Mononuclear cell (primary cell): ENCODE data around the gene SERTAD2. TPM values are rescaled to one million over a fixed set of nuclear protein-coding genes. Genes with fewer than 3 reads are reported as not detected.

Experiments
- H3K27me3 ChIP-seq: 2 replicates; pipeline ENCODE4 v1.6.0; 2011; ENCODE audit warnings: low read length, control low read depth; ENCODE audit not compliant: insufficient read depth
- H3K4me1 ChIP-seq: 2 replicates; pipeline ENCODE4 v1.5.1; 2011; ENCODE audit warnings: mild to moderate bottlenecking, low read length, control low read depth; ENCODE audit not compliant: insufficient read depth
- H3K4me3 ChIP-seq: 2 replicates; pipeline ENCODE4 v1.5.1; 2011; ENCODE audit warnings: mild to moderate bottlenecking, low read length, moderate library complexity
- H3K9me3 ChIP-seq: 2 replicates; pipeline ENCODE4 v1.5.1; 2011; ENCODE audit warnings: low read depth, mild to moderate bottlenecking, control low read depth, low read length
- total RNA-seq: library from RNA; depleted of rRNA; stranded (reverse); fragments of >200 nt; gene quantifications from one replicate; pipeline ENCODE4 v1.2.3, GENCODE V29; 2012

The SERTAD2 gene
- total RNA-seq, 1 donor = 45.4 TPM

- Histone ChIP-seq H3K27me3 (no peaks in the 10 kb centered on the region), H3K4me3 (no peak overlapping the region), H3K4me1 (peaks cover 29% of the 10 kb centered on the region), H3K9me3 (no peaks in the 10 kb centered on the region)
Measured at GRCh38 chr2:64681479-64681967, 27.8 kb upstream of the SERTAD2 start.

- no peak overlapping the region for H3K4me3 ChIP-seq
- no peaks in the 10 kb centered on the region for H3K9me3 ChIP-seq
- no peaks in the 10 kb centered on the region for H3K27me3 ChIP-seq
- peaks cover 22% of the 10 kb centered on the region for H3K4me1 ChIP-seq
Measured at GRCh38 chr2:64679673-64680425, 26.1 kb upstream of the SERTAD2 start.

GRCh38 chr2:64678771-64679590 is 25.3 kb upstream of the SERTAD2 start:
- Histone ChIP-seq H3K27me3 (no peaks in the 10 kb centered on the region), H3K9me3 (no peaks in the 10 kb centered on the region), H3K4me3 (no peak overlapping the region), H3K4me1 (peaks cover 22% of the 10 kb centered on the region)

DNA sequence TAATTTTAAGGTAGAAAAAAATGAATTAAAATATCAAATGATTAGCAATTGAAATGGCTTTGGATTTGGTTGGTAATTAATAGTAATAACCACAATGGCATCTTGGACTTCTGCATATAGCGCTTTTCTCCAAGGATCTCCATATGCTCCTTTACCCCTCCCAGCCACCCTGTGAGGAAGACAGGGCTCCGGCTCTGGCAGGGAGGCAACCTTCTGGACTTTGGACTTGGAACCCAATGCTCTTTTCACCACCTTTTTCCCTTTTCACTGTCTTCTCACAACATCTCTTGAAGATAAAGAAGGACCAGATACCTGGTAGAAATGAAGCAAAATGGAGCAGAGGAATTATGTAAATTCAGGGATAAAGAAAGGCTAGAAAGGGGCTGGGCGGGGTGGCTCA is 23.8 kb upstream of the SERTAD2 start:
- Histone ChIP-seq H3K9me3 (no peaks in the 10 kb centered on the region), H3K4me1 (peaks cover 22% of the 10 kb centered on the region), H3K27me3 (no peaks in the 10 kb centered on the region), H3K4me3 (no peak overlapping the region)

- Histone ChIP-seq H3K27me3 (no peaks in the 10 kb centered on the region), H3K4me1 (peaks cover 10% of the 10 kb centered on the region), H3K4me3 (no peak overlapping the region), H3K9me3 (no peaks in the 10 kb centered on the region)
Measured at GRCh38 chr2:64675860-64676259, 22.1 kb upstream of the SERTAD2 start.

DNA sequence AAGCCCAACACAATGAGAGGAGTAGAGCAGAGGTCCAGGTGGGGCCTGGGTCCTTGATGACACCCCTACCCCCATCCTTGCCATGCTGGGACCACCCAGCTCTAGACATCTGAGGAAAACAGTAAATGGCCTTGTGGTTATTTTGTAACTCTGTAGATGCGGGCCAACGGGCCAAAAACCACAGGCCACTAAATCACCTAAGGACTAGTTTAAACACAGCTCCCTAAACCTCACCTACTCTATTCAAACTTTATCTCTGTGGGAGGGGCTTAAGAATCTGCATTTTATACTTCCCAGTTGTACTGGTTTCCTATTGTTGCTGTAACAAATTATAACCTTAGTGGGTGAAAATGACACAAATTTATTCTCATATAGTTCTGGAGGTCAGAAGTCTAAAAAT is 19.0 kb upstream of the SERTAD2 start:
- no peaks in the 10 kb centered on the region for H3K9me3 ChIP-seq
- peaks cover 7% of the 10 kb centered on the region for H3K4me1 ChIP-seq
- no peak overlapping the region for H3K4me3 ChIP-seq
- H3K27me3 ChIP-seq = no peaks in the 10 kb centered on the region

DNA sequence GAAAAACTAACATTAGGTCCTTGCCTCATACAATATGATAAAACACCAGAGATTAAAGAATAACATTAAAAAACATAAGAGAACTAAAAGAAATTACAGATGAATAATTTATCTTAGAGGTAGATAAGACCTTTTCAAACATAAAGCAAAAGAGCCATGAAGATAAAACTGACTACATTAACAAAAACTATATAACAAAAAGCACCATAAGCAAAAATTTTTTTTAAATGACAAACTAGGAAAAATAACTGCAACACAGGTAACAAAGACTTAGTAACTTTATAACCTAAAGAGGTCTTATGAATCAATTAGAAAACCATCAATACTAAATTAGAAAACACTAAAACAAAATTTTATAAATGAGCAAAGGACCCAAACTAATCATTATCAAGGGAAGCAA is 16.3 kb upstream of the SERTAD2 start:
- H3K27me3 ChIP-seq = no peaks in the 10 kb centered on the region
- no peaks in the 10 kb centered on the region for H3K9me3 ChIP-seq
- H3K4me1 ChIP-seq = peaks cover 18% of the 10 kb centered on the region
- no peak overlapping the region for H3K4me3 ChIP-seq

GRCh38 chr2:64669288-64669687 is 15.6 kb upstream of the SERTAD2 start:
- Histone ChIP-seq H3K27me3 (no peaks in the 10 kb centered on the region), H3K4me3 (no peak overlapping the region), H3K4me1 (peaks cover 18% of the 10 kb centered on the region), H3K9me3 (no peaks in the 10 kb centered on the region)

DNA sequence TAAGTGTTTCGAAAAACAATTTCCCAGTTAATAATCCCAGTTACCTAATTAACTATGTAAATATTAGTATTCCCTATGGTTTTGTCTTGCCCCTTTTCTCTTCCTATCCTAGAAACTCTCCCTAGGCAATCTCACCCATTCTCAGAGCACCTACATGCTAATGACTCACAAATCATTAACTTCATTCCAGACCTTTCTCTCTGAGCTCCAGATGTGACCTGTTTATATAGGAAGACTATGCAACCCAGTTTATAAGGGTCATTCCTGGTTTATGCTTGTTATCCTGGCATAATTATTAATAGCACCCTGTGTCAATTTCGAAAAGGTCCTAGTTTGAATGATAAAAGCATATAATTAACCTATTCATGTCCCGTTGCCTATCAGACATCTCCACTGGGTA is 14.8 kb upstream of the SERTAD2 start:
- Histone ChIP-seq H3K4me1 (peaks cover 18% of the 10 kb centered on the region), H3K4me3 (no peak overlapping the region), H3K27me3 (no peaks in the 10 kb centered on the region), H3K9me3 (no peaks in the 10 kb centered on the region)

DNA sequence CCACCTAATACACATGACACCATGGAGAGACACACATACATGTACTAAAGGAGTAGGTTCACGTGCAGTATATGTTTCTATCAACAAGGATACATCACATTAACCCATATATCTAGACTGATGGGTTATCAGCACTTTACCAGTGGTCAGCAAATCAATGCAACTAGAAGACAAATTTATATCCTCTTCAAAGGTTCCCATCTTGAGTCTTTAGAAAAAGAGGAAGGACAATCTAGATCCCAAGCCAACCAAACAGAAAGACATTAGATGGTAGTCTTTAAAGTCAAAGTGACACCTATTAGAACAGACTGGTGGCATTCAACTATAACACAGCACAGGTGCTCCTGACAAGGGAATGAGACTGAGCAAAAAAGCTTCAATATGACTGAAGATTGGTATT is 13.8 kb upstream of the SERTAD2 start:
- no peaks in the 10 kb centered on the region for H3K27me3 ChIP-seq
- no peaks in the 10 kb centered on the region for H3K9me3 ChIP-seq
- H3K4me3 ChIP-seq = no peak overlapping the region
- H3K4me1 ChIP-seq = peaks cover 18% of the 10 kb centered on the region

DNA sequence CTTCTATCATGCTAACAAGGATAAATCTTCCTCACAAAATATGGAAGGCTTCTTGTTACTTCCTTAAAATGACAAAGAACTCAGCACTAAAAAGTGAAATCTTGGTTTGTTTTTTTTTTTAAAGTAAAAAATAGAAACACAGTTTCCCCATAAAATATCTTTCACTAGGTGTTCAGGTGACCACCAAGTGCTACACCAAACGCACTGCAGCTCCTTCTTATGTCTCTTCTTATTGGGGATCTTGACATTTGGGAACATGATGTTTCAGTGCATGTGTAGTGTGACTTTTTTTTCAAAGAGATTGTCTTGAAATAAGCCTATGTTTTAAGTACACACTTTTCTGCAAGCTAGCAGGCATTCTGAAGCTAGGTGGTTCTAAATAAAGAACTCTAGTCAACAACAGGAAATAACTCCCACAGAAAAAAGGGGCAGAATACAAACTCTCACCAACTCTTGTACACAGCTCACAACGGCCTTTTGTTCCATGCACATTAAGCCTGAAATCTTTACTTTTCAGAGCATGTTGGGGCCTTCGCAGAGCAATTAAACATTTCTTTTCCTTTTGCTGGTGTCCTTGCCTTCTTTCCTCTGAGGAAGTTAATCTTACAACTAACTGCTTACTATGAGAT is 13.2 kb upstream of the SERTAD2 start:
- Histone ChIP-seq H3K4me3 (no peak overlapping the region), H3K9me3 (no peaks in the 10 kb centered on the region), H3K27me3 (no peaks in the 10 kb centered on the region), H3K4me1 (peaks cover 20% of the 10 kb centered on the region)

- Histone ChIP-seq H3K4me3 (no peak overlapping the region), H3K27me3 (no peaks in the 10 kb centered on the region), H3K9me3 (no peaks in the 10 kb centered on the region), H3K4me1 (peaks cover 30% of the 10 kb centered on the region)
Measured at GRCh38 chr2:64665709-64666108, 12.0 kb upstream of the SERTAD2 start.

DNA sequence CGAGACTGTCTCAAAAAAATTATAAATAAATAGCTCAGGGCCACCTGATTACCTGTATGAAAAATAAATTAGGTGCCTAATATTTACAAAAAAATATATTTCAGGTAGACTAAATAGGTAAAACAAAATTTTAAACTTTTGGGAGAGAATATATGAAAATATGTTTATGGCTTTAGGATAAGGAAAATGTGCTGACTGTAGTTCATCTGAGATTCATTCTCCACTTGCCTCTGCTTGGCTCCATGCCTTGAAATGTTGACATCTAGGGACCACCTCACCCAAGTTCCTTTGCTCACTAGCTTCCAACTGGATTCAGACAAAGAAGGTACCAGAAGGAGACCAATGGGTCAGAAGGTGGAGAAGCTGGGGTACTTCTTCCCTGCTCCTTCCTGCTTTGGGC is 9.7 kb upstream of the SERTAD2 start:
- Histone ChIP-seq H3K4me3 (no peak overlapping the region), H3K9me3 (no peaks in the 10 kb centered on the region), H3K4me1 (peaks cover 48% of the 10 kb centered on the region), H3K27me3 (no peaks in the 10 kb centered on the region)

DNA sequence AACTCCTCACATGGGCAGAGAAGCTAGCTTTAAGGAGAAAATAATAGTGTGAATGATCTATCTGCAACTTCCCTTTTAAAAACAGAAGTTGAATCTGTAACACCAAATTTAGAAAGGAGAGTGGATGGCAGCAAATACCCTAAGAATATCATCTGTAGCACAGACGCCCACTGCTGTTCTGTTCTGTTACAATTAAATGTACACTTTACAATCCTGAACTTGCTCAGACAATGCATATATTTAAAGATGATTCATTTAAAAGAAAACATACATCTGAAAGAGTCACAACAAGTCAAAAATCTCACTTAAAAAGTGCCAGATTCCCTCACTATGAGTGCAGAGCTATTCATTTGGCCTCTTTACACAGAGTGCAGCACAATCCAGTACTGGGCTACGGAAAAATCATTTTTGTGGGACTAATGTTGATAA is 8.0 kb upstream of the SERTAD2 start:
- H3K9me3 ChIP-seq = no peaks in the 10 kb centered on the region
- H3K27me3 ChIP-seq = no peaks in the 10 kb centered on the region
- H3K4me3 ChIP-seq = no peak overlapping the region
- peaks cover 48% of the 10 kb centered on the region for H3K4me1 ChIP-seq

GRCh38 chr2:64659252-64659651 is 5.5 kb upstream of the SERTAD2 start:
- Histone ChIP-seq H3K27me3 (no peaks in the 10 kb centered on the region), H3K4me3 (no peak overlapping the region), H3K9me3 (no peaks in the 10 kb centered on the region), H3K4me1 (peaks cover 70% of the 10 kb centered on the region)
